IPS-15b (cell line): ENCODE data around the gene ACOT11.
"Not testable (repeated sequence)": the region's sequence is repeated elsewhere in the genome, so short reads cannot be mapped to it uniquely, and the experiment has no call there.

Source experiments
- H3K27me3 ChIP-seq: one replicate; pipeline ENCODE4 v1.6.1; 2013; ENCODE audit warnings: low read length; ENCODE audit not compliant: control insufficient read depth, insufficient read depth
- H3K36me3 ChIP-seq: one replicate; pipeline ENCODE4 v1.6.1; 2013; ENCODE audit warnings: low read length; ENCODE audit not compliant: control insufficient read depth, insufficient read depth
- H3K4me1 ChIP-seq: one replicate; pipeline ENCODE4 v1.6.1; 2013; ENCODE audit warnings: mild to moderate bottlenecking, low read length; ENCODE audit not compliant: control insufficient read depth, insufficient read depth
- H3K4me3 ChIP-seq: one replicate; pipeline ENCODE4 v1.5.1; 2013; ENCODE audit warnings: low read depth, low read length
- H3K9ac ChIP-seq: one replicate; pipeline ENCODE4 v1.6.1; 2013; ENCODE audit warnings: low read depth, mild to moderate bottlenecking, low read length
- H3K9me3 ChIP-seq: one replicate; pipeline ENCODE4 v1.6.1; 2013; ENCODE audit warnings: mild to moderate bottlenecking, low read length; ENCODE audit not compliant: control insufficient read depth, insufficient read depth

The ACOT11 gene

DNA sequence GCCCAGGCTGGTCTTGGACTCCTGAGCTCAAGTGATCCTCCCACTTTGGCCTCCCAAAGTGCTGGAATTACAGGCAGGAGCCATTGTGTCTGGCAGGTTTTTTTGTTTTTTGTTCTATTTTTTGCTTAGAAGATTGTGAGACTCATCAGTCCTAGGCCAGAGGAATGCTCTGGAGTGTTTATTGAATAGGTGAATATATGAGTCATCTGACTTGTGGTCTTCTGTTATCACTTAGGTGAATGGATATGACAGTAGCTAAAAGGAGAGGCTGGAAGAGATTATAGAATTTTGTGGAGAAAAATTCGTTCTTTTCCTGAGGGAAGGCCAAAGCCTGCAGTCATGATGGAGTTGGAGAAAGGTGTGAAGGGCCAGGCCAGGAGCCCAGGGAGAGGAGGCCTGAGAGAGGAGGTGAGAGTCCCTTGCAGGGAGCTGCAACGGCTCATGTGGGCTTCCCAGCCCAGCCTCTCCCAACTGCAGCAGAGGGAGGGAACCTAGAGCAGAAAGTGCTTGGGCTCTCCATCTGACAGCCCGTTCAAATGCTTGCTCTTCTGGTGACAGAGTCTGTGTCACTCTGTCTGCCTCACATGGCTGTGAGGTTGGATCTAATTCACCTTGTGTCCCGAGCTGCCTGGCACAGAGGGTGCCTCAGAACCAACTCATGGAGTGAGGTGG is 31.6 kb upstream of the ACOT11 start:
- no peak overlapping the region for H3K4me3 ChIP-seq
- no peaks in the 10 kb centered on the region for H3K4me1 ChIP-seq
- no peak overlapping the region for H3K9ac ChIP-seq
- H3K9me3 ChIP-seq = no peaks in the 10 kb centered on the region
- H3K36me3 ChIP-seq = no peaks in the 10 kb centered on the region
- no peaks in the 10 kb centered on the region for H3K27me3 ChIP-seq

DNA sequence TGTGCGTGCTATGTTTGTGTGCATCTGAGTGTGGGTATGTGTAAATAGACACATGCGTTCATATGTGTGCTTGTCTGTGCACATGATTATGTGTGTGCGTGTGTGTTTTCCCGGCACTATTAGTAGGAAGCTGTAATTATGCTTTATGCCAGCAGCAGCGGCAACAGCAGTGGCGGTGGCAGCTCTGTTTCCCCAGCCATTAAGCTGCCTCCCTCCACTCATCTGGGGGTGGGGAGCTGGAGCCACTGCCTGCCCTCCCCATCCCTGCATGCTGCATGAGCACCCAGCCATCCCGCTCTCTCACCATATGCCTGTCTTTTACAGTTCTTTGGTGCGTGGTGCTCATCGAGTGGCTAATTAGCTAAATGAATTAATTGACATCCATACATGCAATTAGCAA is 30.5 kb upstream of the ACOT11 start:
- Histone ChIP-seq H3K36me3 (no peaks in the 10 kb centered on the region), H3K9ac (no peak overlapping the region), H3K4me1 (no peaks in the 10 kb centered on the region), H3K4me3 (no peak overlapping the region), H3K27me3 (no peaks in the 10 kb centered on the region), H3K9me3 (no peaks in the 10 kb centered on the region)

DNA sequence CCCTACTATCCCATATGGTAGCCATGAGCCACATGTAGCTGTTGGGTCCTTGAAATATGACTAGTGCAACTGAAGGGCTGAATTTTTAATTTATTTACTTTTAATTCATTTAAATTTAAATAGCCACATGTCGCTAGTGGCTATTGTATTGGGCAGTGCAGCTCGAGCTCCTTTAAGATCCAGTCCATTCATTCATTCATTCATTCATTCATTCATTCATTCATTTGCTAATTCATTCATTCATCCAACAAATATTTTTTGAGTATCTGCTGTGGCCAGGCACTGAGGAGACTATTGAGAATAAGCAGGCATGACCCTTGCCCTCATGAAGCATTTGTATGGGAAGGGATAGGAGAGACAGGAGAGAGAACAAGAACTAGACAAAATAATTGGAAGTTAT is 29.5 kb upstream of the ACOT11 start:
- no peaks in the 10 kb centered on the region for H3K27me3 ChIP-seq
- H3K4me3 ChIP-seq = no peak overlapping the region
- H3K9me3 ChIP-seq = no peaks in the 10 kb centered on the region
- H3K36me3 ChIP-seq = no peaks in the 10 kb centered on the region
- H3K9ac ChIP-seq = no peak overlapping the region
- no peaks in the 10 kb centered on the region for H3K4me1 ChIP-seq

DNA sequence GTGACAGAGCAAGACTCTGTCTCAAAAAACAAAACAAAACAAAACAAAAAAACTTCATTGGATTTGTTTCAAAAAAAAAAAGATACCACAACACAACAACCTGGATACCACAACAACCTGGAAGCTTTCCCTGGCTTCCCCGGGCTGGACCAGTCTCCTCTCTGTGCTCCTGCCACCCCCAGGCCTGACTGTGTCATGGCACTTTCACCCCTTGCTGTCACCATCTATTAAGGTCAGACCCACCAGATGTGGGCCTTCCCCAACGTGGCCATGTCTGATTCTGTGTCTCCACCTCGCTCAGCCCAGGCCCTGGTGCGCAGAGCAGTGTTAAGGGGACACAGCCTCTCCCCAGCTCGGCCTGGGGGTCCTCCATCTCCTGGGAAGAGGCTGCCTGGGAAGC is 28.3 kb upstream of the ACOT11 start:
- Histone ChIP-seq H3K9me3 (no peaks in the 10 kb centered on the region), H3K36me3 (no peaks in the 10 kb centered on the region), H3K9ac (no peak overlapping the region), H3K27me3 (no peaks in the 10 kb centered on the region), H3K4me1 (no peaks in the 10 kb centered on the region), H3K4me3 (no peak overlapping the region)

DNA sequence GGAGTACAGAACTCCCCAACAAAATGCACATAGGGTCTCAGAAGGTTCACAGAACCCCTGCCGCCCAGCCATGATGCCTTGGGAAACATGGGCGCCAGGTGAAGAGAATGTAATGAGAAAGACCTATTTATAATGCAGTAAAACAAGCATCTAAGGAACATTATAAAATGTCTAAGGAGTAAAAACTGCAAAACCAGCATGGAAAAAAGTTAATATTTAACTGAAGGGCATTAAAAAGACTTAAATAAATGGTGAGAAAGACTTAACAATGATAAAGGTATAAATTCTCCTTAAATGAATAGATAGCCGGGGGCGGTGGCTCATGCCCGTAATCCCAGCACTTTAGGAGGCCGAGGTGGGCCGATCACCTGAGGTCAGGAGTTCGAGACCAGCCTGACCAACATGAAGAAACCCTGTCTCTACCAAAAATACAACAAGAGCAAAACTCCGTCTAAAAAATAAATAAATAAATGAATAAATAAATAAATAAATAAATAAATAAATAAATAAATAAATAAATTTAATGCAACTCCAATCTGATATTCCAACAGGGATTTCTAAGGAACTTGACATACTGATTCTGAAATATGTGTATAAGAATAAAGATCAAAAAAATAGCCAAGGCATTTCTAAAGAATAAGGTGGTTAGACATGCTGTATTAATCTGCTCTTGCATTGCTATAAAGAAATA is 27.3 kb upstream of the ACOT11 start:
- no peaks in the 10 kb centered on the region for H3K4me1 ChIP-seq
- no peak overlapping the region for H3K9ac ChIP-seq
- H3K27me3 ChIP-seq = no peaks in the 10 kb centered on the region
- no peaks in the 10 kb centered on the region for H3K9me3 ChIP-seq
- no peak overlapping the region for H3K4me3 ChIP-seq
- no peaks in the 10 kb centered on the region for H3K36me3 ChIP-seq

DNA sequence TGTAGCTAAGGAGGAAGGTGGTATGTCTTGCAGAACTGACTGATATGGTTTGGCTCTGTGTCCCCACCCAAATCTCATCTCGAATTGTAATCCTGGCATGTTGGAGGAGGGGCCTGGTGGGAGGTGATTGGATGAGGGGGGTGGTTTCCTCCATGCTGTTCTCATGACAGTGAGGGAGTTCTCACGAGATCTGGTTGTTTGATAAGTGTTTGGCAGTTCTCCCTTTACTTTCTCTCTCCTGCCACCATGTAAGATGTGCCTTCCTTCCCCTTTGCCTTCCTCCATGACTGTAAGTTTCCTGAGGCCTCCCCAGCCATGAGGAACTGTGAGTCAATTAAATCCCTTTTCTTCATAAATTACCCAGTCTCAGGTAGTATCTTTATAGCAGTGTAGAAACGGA is 21.5 kb upstream of the ACOT11 start:
- H3K9ac ChIP-seq, H3K9me3 ChIP-seq, H3K4me1 ChIP-seq, H3K4me3 ChIP-seq, H3K27me3 ChIP-seq, H3K36me3 ChIP-seq: not testable (repeated sequence)

DNA sequence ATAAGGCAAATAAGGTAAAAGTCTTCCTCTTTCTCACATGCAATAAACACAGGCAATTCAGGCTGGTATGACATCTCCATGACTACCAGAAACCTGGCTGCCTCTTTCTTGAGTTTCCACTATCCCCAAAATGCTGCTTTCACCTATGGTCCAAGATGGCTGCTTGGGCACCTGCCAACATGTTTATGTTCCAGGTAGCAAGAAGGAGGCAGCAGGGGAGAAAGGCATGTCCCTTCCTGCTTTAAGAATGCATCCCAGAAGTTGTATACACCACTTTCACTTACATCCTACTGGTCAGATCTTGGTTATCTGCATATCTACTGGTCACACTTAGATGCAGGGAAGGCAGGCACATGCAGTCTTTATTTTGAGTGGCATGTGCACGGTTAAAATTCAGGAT is 19.4 kb upstream of the ACOT11 start:
- H3K4me3 ChIP-seq = no peak overlapping the region
- no peaks in the 10 kb centered on the region for H3K9me3 ChIP-seq
- no peaks in the 10 kb centered on the region for H3K36me3 ChIP-seq
- no peaks in the 10 kb centered on the region for H3K4me1 ChIP-seq
- no peak overlapping the region for H3K9ac ChIP-seq
- no peaks in the 10 kb centered on the region for H3K27me3 ChIP-seq

DNA sequence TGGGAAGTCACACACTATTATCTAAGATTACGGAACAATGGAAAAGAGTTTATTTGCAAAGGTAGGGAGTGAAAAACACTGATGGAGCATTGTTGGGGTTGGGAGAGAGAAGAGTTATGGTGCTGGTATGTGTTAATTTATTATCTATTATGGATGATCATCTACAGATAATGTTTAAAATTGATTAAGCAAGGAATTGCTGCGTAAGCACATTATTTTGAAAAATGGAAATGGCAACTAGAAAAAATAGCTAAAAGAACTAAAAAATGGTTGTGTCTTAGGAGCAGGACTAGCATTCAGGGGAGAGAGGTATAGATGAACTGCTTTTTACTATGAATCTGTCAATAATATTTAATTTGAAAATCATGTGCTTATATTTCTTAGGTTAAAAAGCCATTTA is 16.0 kb upstream of the ACOT11 start:
- no peaks in the 10 kb centered on the region for H3K27me3 ChIP-seq
- no peak overlapping the region for H3K4me3 ChIP-seq
- H3K4me1 ChIP-seq = no peaks in the 10 kb centered on the region
- no peaks in the 10 kb centered on the region for H3K9me3 ChIP-seq
- H3K36me3 ChIP-seq = no peaks in the 10 kb centered on the region
- no peak overlapping the region for H3K9ac ChIP-seq

DNA sequence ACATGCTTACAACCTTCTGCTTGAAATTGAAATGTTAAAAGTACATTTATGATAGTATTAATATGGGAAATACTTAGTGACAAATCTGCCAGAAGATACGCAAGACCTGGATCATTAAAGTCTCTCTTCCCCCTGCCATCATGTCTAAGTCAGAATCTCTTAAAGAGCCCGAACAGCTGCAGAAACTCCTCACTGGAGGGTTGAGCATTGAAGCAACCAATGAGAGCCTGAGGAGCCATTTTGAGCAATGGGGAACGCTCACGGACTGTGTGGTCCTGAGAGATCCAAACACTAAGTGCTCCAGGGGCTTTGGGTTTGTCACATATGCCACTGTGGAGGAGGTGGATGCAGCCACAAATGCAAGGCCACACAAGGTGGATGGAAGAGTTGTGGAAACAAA is 11.4 kb upstream of the ACOT11 start:
- not testable (repeated sequence) for H3K4me3 ChIP-seq, H3K9me3 ChIP-seq, H3K4me1 ChIP-seq, H3K36me3 ChIP-seq, H3K9ac ChIP-seq, H3K27me3 ChIP-seq

DNA sequence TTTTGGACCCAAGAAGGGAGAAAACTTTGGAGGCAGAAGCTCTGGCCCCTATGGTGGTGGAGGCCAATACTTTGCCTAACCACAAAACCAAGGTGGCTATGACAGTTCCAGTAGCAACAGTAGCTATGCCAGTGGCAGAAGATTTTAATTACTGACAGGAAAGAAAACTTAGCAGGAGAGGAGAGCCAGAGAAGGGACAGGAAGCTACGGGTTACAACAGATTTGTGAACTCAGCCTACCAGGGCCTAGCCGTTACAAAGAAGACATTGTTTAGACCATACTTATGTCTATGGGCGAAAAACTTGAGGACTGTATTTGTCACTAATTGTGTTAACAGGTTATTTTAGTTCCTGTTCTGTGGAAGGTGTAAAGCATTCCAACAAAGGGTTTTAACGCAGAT is 10.4 kb upstream of the ACOT11 start:
- no peak overlapping the region for H3K9ac ChIP-seq
- H3K36me3 ChIP-seq = no peaks in the 10 kb centered on the region
- H3K4me1 ChIP-seq = peaks cover 6% of the 10 kb centered on the region
- no peaks in the 10 kb centered on the region for H3K9me3 ChIP-seq
- H3K27me3 ChIP-seq = no peaks in the 10 kb centered on the region
- no peak overlapping the region for H3K4me3 ChIP-seq

DNA sequence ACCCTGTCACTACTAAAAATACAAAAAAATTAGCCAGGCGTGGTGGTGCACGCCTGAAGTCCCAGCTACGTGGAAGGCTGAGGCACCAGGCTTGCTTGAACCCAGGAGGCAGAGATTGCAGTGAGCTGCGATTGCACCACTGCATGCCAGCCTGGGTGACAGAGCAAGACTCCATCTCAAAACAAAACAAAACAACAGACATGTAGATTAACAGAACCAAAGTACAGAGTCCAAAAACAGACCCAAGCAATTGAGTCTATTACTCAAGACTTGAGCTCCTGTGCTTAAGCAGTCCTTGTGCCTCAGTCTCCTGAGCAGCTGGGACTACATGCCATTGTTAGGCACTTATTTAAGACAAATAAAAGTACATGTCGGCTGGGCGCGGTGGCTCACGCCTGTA is 9.5 kb upstream of the ACOT11 start:
- Histone ChIP-seq H3K9ac (no peak overlapping the region), H3K9me3 (no peaks in the 10 kb centered on the region), H3K4me3 (no peak overlapping the region), H3K27me3 (no peaks in the 10 kb centered on the region), H3K4me1 (peaks cover 12% of the 10 kb centered on the region), H3K36me3 (no peaks in the 10 kb centered on the region)

DNA sequence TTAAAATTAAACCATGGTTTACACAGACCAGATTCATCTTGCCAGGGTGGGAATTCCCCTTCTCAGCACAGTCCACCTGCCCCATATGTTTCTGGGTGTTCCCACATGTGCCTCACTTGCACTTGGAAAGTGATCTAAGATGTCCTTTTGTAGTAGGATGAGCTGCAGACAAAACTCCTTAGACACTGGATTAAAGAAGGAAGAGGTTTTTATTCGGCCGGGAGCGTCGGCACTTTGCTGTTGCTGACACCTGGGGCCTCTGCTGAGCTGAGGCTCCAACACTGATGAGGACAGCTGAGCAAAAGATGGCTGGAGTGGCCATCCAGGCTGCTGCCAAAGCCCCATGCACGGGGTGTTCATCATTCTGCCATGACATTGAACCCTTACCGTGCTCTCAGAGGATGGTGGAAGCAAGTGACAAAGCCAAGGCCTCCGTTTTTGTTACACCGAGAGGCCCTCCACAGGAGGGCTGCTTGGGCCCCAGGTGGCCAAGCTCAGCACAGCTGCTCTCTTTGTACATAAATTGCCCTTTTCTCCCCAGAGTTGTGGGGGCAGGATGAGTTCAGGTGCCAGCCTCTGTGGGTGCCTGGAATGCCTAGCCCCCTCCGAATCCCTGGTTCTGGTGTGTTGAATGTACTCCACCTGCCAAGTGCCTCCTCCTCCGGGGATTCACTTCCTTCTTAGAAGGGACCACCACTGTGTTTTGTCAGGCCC is 7.3 kb upstream of the ACOT11 start:
- Histone ChIP-seq H3K4me3 (no peak overlapping the region), H3K36me3 (no peaks in the 10 kb centered on the region), H3K9ac (no peak overlapping the region), H3K9me3 (no peaks in the 10 kb centered on the region), H3K27me3 (no peaks in the 10 kb centered on the region), H3K4me1 (peaks cover 12% of the 10 kb centered on the region)
